ENCODE data around the gene KIRREL1. TPM values are rescaled to one million over a fixed set of nuclear protein-coding genes. Genes with fewer than 3 reads are reported as not detected.

The KIRREL1 gene
- total RNA-seq, 4 donors from 2014 or later = 45.2 to 61.6 (median 49.2) TPM

GRCh38 chr1:158058237-158058985 lies 65.0 kb downstream of the KIRREL1 start:
- no peak for TF ChIP-seq CTCF (IDR thresholded peaks at IDR 0.05; ENCODE audit: low read depth)

GRCh38 chr1:158059984-158060383 lies 66.5 kb downstream of the KIRREL1 start:
- no peak for TF ChIP-seq CTCF (IDR thresholded peaks at IDR 0.05; ENCODE audit: low read depth)

DNA sequence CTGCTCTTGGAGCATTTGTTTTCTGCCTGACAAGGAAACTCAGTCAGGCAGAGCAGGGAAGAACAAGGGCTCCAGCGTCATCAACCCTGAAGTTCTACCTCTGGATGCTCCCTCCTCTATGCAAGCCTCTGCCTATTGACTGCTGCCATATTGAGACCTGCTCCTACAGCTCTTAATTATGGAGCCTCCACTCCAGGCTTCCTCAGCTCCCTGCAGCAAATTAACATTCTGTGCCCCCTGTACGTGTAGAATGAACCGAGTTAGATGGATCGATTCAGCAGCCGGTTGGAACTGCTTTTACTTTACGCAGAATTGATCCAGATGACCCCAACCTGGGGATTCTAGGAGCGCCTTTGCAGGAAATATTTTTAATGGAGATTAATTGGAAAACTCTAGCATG lies 68.7 kb downstream of the KIRREL1 start:
- no peak for TF ChIP-seq CTCF (IDR thresholded peaks at IDR 0.05; ENCODE audit: low read depth)

- TF ChIP-seq CTCF (IDR thresholded peaks at IDR 0.05; ENCODE audit: low read depth) = no peak
Measured at GRCh38 chr1:158067662-158068061, 74.2 kb downstream of the KIRREL1 start.

DNA sequence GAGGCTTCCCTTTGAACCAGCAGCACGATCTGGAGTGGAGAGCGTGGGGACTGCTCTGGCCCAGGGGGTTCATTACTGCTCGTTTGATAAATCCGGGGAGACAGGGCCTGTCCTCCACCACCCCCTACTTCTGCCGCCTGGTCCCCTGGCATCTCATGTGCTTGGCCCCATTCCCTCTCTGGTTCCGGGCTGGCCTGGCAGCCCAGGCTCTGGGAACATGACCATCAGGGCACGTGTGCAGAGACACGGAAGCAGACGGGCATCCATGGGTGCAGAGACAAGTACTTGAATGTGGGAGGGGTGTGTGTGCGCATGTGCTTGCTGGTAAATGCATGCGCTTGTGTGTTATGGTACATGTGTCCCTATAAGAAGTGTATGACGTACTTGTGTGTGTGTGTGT lies 75.5 kb downstream of the KIRREL1 start:
- TF ChIP-seq CTCF (IDR thresholded peaks at IDR 0.05; ENCODE audit: low read depth) = no peak

- no peak for TF ChIP-seq CTCF (IDR thresholded peaks at IDR 0.05; ENCODE audit: low read depth)
Measured at GRCh38 chr1:158071138-158071537, 77.7 kb downstream of the KIRREL1 start.

GRCh38 chr1:158075078-158075477 lies 81.6 kb downstream of the KIRREL1 start:
- TF ChIP-seq CTCF (IDR thresholded peaks at IDR 0.05; ENCODE audit: low read depth) = no peak

Data from subcutaneous adipose tissue (tissue), 4 donors.